GM12873 (cell line): ENCODE data around the gene ALPK1.

Experiments used
- CTCF ChIP-seq: IDR thresholded peaks from 2 replicates; pipeline ENCODE4 v1.5.1; 2012; ENCODE audit warnings: low read depth, mild to moderate bottlenecking, moderate library complexity, low read length, control low read depth; ENCODE audit not compliant: insufficient read depth; ENCODE audit errors: missing control alignments

The ALPK1 gene

GRCh38 chr4:112361181-112361791 lies 64.1 kb downstream of the ALPK1 start:
- TF ChIP-seq CTCF, result no peak

DNA sequence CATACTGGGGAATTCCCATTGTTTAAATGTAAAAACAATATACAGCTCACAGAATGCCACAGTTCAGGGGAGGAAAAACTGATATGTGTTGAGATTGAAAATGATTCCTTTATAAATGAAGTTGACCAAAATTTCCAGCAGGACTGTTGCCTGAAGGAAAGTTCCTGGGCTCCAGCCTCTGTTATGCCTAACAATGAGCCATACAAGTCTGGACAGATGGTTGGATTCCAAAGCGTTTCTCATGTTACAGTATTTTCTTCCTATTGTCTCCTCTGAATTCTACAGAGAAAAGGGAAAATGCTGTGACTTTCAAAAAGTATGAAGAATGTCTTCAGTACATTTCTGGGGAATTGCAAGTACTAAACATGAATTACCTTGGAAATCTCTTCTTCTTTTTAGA lies 73.3 kb downstream of the ALPK1 start:
- no peak for TF ChIP-seq CTCF

- TF ChIP-seq CTCF, result no peak
These were observed 74.2 kb downstream of the ALPK1 start for GRCh38 chr4:112371361-112371760.

DNA sequence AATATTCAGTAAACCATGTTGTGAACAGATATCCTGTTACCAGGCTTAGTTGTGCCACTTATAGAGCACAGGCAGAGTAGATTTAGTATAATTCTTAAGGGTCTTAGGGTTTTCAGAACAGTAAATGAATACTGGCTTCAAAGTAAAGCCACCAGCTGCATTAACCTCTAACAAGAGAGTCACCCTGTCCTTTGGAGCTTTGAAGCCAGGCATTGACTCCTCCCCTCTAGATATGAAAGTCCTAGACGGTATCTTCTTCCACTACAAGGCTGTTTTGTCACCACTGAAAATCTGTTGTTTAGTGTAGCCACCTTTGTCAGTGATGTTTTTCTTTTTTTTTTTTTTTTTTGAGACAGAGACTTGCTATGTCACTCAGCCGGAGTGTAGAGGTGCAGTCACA lies 77.7 kb downstream of the ALPK1 start:
- TF ChIP-seq CTCF, result no peak

DNA sequence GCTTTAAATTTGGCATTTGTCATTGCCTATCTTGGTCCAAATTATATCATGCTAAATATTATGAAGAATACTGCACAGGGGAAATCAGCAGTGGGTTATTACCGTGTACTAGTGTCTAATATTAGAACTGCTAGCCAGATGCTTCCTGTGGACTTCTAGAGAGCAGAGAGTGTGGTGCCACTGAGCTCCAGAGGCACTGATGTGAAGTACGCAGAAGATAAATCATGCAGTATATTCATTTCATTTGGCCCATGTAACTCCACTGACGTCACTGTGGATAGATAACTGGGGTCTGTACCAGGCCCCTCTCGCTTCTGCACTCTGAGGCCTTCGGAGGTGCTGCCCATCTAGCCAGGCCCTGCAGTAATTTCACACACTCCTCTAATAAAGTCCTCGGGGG lies 80.0 kb downstream of the ALPK1 start:
- no peak for TF ChIP-seq CTCF

DNA sequence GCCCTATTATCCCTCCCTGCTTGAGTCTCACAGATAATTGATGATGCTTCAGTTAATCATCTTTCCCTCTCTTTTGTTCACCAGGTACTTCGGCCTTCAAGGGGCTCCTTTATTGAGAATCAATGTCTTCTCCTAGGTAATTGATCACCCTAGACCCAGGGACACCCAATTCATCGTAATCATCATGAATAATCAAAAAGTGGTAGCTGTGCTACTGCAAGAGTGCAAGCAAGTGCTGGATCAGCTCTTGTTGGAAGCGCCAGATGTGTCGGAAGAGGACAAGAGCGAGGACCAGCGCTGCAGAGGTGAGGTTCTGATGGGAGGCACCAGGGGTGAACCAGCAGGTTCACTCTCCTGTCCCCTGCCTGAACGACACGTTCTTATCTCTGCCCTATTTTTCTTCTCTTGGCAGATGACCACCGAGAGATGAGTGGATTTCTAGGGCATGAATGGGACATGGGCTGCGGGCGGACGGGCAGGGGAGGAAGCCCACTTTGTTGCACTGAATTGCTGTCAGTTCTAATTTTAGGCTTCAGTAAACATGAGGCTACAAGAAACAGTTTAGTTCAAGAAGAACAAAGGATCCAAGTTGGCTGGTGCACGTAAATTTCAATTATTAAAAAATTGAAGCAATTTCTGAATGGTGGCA lies 80.5 kb downstream of the ALPK1 start:
- TF ChIP-seq CTCF, result no peak

GRCh38 chr4:112378243-112378620 lies 81.1 kb downstream of the ALPK1 start:
- no peak for TF ChIP-seq CTCF
